HG02938 (cell line): ENCODE data around the gene FRA10AC1.
A peak's percentile ranks its signal among the peaks of the same experiment; 100 is the strongest.
"Not testable (repeated sequence)": the region's sequence is repeated elsewhere in the genome, so short reads cannot be mapped to it uniquely, and the experiment has no call there.

Experiments used
- ATAC-seq: cut with Tn5 transposase; IDR thresholded peaks from one replicate; pipeline ENCODE4 v1.9.1; 2021; ENCODE audit warnings: mild to moderate bottlenecking, moderate library complexity; ENCODE audit not compliant: unreplicated experiment

Gene FRA10AC1

DNA sequence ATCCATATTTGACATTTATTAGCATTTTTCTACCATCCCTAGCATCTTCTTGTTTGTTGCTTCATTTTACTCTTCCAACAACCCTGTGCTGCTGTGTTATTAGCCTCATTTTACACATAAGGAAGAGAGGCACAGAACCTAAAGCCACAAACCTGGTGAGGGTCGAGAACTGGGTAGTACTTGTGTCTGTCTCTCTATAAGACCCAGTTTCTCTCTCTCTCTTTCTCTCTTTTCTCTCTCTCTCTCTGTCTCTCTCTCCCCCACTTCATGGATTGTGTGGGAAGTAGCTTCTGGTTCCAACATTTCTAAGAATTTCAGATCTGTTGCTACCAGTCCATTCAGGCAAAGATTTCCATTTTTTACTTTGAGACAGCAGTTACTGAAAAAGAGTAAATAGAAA lies 1.4 kb upstream of the FRA10AC1 start:
- ATAC-seq, result no peak

DNA sequence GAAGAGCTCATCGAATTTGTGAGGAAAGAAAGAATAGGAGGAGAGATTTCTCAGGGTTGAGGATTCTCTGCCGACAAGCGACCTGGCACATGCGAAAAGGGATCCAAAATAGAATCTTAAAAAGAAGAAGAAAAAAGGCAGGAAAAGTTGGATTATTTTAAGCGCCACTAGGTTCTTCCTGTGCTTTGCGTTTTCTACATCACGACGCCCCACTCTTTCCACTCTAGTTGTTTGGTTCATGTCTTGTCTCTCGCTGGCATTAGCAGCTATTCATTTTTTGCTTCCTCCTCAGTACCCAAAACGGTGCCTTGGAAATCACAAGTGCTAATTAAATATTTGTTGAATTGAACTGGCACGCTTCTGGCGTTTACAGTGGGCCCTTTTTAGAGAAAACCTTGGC lies 674 bp upstream of the FRA10AC1 start:
- no peak for ATAC-seq

DNA sequence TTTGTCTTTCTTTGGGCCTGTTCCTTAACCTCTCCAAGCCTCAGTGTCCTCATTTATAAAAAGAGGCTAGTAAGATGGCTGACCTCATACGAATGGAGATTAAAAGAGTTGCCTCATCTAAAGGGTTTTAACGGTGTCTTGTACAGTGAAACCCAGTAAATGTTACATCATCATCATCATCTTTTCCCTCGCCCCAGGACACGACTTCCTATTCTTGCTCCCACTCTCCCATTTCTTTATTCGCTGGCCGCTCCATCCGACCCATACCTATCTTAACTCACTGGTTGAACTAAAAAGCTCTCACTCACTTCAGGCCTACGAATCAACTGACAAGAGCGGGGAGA lies 554 bp downstream of the FRA10AC1 start:
- ATAC-seq, result peak; percentile 23

DNA sequence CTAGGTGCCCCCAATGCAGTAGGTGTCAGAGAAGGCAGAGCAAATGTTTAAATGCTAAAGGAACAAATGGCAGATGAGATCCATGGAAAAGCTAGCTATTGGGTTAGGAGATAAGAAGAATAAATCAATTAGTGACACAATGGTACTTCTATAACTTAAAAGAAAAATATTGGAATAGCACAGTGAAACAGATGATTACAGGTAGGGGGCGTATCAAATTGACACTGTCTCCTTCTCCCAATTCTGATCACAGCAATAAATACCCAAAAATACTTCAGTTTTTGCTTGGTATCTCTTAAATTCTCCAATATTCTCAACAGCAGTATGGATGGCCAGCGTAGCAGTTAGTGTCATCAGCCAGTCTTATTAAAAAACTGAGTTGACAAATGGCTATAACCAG lies 5.2 kb downstream of the FRA10AC1 start:
- no peak for ATAC-seq

DNA sequence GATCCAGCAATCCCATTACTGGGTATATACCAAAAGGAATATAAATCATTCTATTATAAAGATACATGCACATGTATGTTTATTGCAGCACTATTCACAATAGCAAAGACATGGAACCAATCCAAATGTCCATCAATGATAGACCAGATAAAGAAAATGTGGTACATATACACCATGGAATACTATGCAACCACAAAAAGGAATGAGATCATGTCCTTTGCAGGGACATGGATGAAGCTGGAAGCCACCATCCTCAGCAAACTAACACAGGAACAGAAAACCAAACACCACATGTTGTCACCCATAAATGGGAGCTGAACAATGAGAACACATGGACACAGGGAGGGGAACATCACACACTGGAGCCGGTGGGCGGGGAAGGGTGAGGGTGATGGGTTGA lies 5.8 kb downstream of the FRA10AC1 start:
- ATAC-seq, result not testable (repeated sequence)

DNA sequence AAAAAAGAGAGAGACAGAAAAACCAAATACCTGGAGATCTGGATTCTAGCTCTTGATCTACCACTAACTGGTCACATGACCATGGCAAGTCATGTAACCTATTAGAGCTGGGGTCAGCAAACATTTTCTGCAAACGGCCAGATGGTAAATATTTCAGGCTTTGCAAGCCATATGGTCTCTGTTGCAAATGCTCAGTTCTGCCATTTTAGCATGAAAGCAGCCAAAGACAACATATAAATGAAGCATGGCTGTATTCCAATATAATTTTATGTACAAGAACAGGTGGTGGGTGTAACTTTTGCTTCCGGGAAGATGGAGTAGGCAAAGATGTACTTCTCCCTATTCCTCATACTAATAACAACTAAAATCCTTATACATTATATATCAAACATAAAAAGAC lies 6.7 kb downstream of the FRA10AC1 start:
- ATAC-seq, result no peak

DNA sequence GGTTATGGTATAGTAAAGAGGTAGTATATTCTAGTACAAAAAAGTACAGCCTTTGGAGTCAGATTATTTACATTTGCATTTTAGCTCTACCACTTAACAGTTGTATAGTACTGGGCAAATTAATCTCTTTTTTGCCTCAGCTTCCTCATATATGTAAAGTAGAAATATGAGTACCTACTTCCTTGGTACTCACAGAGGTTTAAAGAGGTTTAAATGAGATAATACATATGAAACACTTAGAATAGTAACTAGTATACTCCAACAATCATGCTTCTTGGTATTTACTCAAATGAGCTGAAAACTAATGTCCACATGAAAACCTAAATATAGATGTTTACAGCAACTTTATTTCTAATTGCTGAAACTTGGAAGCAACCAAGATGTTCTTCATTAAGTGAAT lies 14.7 kb downstream of the FRA10AC1 start:
- ATAC-seq, result no peak

DNA sequence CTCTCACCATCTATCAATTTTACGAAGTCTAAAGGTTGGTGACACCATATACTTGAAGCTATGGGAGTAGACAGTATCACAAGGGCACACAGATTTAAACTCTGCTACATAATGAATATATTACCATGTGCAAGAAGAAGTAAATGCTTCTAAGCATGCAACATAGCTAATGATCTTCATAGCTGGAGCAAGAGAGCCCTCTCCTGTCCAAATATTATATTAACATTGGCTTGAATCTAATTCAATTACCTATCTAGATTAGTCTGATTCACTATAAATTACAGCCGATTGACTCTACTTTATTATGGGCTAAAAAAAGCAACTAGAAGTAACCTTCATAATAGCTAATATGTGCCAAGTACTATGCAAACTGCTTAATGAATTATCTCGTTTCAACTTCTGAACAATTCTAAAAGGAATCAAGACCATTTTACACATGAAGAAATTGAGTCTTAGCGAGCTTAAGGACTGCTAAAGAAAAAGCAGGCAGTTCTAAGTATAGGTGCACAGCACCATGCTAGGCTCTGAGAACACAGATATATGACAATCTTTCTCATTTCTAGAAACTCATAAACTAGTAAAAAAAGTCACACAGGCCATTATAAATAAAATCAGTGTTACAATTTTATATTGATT lies 21.9 kb downstream of the FRA10AC1 start:
- no peak for ATAC-seq

DNA sequence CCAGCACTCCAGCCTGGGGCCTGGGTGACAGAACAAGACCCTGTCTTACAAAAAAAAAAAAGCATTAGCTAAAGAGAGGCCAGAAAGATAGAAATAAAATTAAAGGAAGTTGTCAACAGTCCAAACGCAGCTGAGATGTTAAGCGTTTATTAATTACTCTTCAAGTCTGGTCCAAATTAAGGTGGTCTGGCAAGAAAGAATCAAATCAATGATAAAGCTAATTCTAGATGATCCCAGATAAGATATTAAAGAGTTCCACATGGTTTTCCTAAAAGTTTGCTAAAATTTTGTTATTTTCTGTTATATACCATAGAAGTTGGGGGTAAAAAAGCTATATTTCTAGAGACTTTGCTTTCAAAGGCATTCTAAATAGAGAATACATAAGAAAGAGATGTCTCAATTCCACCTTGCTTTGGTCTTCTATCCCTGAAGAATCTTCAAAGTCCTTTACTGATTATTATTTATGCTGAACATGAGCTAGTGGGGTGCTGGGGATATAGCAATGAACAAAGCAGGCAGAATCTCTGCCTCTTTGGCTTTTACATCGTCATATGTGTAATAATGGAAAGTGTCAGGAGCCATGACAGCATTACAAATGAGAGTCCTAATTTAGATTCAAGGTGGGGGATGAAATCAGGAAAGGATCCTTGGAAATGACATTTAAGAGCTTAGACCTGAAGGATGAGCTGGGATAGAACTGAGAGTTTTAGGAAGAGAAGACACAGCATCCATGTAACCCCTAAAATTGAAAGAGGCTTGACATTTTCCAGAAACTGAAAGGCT lies 23.4 kb downstream of the FRA10AC1 start:
- ATAC-seq, result no peak

DNA sequence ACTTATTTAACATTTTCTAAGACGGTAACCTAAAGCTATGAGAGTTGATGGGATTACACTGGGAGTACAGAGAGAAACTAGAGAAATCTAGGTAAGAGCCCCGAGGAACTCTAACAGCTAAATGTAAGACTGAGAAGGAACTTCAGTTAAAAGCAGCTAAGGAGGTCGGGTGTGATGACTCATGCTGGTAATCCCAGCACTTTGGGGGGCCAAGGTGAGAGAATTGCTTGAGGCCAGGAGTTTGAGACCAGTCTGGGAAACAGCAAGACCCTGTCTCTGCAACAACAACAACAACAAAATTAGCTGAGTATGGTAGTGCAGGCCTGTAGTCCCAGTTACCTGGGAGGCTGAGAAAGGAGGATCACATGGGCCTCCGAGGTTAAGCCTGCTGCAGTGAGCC lies 24.0 kb downstream of the FRA10AC1 start:
- ATAC-seq, result no peak

DNA sequence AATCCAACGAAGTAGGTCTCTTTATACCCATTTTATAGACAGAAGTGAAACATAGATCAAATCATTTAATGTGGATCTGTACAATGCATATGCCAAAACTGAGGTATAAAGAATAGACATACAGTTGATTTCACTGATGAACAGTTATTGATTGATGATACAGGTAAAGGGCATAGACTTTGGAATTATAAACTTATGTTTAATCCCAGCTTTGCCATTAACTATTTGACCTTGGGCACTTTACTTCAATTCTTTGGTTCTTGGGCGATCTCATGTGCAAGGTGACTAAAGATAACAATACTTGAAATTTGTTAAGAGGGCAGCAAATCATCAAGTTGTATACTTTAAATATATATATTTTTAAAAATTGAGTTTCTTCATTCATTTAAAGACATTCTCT lies 28.6 kb downstream of the FRA10AC1 start:
- ATAC-seq, result no peak

DNA sequence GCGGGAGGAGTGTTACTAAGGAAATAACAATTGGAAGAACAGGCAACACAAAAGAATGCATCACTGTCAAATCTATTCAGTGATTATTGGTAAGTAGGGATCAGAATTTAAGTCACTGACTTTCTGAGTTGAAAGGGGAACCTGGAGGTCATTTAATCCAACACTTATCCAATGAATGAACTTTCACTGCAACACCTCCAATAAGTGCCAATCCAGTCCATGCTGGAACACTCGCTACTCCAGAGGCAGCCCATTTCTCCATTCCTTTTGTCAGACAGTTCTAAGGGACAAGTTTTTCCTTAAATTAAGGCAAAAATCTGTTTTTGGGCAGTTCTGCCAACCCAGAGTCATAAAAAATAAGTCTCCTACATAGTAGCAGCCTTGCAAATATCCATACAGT lies 29.5 kb downstream of the FRA10AC1 start:
- ATAC-seq, result no peak

DNA sequence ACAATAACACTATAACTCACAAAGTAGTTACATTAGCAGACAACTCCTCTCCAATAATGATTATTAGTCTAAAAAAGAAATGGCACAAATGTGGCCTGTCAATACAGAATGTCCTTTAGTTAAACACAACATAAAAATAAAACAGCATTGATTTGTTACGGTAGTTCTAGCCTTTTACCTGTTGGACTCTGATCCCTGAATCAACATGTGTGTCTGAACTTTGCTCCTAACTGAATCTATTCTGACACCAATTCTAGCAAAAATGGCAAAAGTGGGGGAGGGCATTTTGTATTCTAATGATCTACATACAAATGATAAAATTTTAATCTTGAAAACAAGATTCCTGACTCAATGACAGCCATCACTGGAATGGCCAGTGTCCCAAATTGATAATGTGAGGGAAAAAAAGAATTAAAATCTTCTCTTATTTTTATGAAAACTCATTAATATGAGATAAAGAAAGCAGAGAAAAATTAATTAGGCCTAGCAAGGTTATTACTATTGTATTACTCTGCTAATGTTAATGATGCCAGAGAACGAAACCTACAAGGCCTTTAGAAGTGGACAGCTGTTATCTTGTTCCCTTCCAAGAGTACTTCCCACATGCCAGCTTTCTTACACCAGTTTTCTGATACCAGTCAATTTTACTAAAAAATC lies 30.2 kb downstream of the FRA10AC1 start:
- ATAC-seq, result no peak

DNA sequence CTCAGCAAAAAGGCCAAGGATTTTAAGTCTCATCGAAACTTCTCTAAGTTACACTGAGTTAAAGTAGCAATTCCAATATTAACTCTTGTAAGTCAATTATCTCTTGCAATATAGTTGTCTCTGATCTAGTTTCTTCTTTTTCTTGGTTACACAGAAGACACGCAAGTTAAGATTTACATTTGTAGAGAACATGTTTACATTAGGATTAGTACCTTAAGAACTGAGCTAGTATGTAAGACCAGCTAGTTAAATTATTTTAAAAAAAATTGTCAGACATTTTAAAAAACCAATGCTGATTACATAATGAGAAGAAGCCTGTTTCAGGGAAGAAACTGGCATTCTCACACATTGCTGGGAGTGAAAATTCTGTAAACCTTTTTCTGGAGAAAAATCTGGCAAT lies 31.4 kb downstream of the FRA10AC1 start:
- ATAC-seq, result no peak

DNA sequence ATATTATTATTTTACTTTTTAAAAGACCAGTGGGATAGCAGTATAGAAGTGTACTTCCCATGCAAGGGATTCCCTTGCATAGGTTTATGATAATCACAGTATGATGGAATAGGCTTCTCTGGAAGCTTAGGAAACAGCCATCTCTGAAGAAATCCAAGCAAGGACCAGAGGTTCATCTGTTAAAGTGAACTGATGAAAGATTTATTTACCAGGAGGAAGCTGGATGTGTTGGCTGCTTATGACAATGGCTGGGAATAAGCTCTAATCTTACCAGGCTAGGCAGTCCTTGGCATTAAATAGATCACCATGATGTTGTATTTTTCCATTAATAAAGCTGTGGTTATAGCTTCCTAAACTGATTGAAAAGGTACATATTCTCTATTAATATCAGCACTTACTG lies 32.0 kb downstream of the FRA10AC1 start:
- no peak for ATAC-seq

DNA sequence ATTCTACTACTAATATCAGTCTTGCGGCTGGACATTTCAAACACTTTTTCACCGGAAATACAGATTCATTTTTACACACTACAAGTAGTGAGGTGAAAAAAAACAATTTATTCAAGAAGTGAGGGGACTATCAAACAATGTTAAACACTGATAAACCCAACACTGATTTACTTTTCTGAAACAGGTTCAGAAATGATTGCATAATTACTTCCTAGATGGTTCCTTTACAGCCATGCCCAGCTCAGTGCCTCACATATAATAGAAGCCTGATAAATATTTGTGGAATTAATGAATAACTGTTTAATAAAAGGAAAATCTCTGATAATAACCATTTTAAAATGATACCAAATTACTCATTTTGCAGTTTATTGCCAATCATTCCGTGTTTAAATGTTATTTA lies 34.6 kb downstream of the FRA10AC1 start:
- no peak for ATAC-seq

DNA sequence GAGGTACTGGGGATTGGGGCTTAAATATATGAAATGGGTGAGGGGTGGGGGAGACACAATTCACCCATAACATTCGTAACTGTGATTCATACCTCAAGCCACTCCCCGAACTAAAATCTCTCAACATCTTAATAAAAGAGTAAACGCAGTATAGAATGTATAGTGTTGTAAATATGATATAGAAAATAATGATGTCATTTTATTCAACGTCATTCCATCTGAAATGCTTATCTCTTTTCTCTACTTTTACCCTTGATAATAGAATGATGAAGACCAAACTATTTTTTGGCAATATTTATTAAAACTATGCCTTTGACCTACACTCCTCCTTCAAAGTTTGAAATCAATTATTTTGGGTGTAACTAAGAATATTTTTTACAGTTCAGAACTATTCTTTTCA lies 36.4 kb downstream of the FRA10AC1 start:
- no peak for ATAC-seq

DNA sequence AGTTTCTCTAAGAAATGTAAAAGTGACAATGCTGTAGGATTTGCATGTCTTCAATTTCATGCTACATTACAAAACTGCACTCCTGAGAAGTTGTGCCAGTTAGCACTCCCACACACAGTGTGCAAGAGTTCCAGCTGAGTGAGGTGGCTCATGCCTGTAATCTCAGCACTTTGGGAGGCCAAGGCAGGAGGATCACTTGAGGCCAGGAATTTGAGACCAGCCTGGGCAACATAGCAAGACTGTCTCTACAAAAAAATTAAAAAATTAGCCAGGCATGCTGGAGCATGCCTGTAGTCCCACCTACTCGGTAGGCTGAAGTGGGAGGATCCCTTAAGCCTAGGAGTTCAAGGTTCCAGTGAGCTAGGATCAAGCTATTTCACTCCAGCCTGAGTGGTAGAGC lies 44.6 kb downstream of the FRA10AC1 start:
- ATAC-seq, result no peak

DNA sequence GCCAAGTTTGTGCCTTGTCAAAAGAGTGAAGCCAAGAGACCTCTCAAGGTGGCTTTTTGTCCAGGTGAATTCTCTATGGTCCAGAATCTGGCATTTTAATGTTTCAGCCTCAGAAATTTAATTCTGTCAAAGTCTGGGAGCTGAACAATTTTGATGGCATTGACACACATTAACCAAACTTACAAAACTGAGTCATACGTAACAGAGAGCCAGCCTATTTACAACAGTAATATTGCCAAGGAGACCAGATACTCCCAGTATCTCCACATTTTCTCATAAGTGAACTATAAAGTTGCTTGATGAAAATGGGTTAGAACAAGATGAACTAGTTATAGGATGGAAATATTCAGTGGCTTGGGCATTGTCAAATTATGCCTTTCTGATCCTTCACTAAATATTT lies 46.2 kb downstream of the FRA10AC1 start:
- no peak for ATAC-seq

DNA sequence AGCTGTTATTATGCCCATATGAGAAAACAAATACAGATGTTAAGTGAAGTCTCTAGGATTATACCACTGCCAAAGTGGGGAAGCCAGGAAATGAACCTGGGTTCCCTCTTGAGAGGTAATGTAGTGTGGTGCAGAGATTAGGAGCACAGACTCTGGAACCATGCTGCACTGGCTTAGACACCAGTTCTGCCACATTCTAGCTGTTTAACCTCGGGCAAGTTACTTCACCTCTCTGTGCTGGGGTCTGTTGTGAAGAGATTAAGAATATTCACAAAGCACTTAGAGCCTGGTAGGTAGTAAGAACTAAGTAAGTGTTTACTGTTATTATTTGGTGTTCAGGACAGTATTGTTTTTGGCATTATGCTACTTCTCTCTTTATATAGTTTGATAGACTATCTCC lies 48.2 kb downstream of the FRA10AC1 start:
- no peak for ATAC-seq

DNA sequence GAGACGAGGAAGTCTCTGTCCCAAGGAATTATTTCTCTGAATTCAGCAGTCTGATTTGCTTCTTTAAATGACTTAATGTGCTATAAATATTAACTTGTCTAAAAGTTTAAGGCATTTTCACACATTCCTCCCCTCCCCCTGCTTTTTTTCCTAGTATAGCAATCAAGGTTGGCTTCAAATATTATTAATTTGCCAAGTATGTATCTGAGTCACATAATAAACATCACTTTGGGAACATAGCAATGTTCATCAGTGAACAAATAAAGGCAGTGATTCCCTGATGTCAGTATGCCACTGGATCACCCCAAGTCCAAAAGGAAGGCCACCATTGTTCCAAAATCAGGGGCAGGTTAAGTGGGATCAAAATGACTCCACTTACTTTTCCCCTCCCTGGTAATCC lies 49.5 kb downstream of the FRA10AC1 start:
- no peak for ATAC-seq

DNA sequence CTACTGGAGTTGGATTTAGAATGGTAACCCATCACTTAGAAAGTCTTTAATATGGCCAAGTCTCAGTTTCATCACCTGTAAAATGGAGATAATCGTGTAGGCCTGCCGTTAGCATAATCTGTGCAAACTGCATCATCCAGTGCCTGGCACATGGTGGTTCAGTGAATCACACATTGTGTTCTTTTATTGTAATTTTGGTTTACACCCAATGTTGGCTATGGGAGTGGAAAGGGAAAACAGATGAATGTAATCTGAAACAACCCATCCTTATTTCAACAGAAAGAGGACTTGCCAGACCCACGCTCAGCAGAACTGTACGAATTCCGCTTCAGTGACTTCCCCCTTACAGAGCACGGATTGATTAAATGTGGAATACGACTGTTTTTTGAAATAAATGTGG lies 62.6 kb downstream of the FRA10AC1 start:
- no peak for ATAC-seq
